COLO668 (cell line): ENCODE measurements around the gene CLCNKA.
"Not testable (repeated sequence)": the region's sequence is repeated elsewhere in the genome, so short reads cannot be mapped to it uniquely, and the experiment has no call there.

ENCODE experiments used
- DNase-seq: peaks from one replicate; lab custom pipeline; 2025; ENCODE audit not compliant: unreplicated experiment; lab: John Stamatoyannopoulos, UW

The CLCNKA gene

DNA sequence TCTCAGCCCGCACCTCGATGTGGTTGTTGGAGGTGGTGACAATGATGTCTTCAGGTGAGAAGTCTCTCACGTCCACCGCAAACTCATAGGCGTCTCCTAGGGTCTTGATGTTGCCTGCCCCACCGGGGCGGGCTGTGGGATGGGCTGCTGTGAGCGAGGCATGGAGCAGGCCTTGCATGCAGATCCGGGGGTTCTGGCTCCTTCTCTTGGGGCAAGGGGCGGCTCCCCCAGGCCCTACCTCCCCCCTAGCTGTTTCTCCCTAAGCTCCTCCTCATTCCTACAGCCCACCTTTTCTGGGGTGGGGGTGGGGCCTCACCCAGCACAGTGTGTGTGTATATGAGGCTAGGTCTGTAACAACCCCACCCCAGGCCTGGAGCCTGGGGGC, 4.8 kb upstream of the CLCNKA start:
- no peak for DNase-seq

DNA sequence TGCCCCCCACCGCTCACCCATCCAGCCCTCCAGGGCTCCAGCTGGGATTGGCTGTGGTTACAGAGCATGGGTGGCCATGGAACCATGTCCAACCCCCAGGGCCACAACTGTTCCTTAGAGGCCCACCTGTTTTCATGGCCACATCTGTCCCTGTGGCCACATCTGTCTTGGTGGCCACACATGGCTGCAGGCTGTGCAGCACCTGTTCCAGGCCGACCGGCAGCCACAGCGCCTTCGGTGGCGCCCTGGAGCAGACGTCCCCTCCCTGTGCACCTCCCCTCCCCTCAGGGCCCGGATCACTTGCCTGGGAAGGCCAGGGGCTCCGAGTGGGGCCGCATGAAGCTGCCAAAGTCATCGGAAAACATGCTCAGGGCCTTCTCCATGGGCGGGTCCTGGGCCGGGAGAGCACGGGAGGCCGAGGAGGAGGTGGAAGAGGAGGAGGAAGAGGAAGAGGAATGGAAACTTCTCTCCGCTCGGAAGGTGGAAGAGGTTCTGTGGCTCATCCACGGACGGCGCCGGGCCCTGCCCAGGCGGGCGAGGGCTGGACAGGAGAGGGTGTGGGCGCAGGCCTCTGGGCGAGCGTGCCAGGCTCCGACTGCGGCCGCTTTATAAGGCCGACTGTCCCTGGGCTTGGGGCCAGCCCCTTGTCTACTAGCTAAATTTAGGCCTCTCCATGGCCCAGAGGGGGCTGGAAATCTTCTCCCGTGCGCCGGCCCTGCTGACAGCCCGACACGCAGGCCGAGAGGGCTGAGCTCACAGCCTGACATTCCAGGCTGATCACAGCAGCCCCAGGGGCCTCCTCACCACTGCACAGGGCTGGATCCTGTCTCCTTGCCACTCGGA, 4.2 kb upstream of the CLCNKA start, which contains the start of gene HSPB7:
TSS of gene HSPB7 (minus strand) at position 583 of the 843 bp plus-strand sequence. CDS start at position 503, 80 bp downstream.
- peak; percentile 26 for DNase-seq

GRCh38 chr1:16018308-16018707, 3.5 kb upstream of the CLCNKA start:
- no peak for DNase-seq

DNA sequence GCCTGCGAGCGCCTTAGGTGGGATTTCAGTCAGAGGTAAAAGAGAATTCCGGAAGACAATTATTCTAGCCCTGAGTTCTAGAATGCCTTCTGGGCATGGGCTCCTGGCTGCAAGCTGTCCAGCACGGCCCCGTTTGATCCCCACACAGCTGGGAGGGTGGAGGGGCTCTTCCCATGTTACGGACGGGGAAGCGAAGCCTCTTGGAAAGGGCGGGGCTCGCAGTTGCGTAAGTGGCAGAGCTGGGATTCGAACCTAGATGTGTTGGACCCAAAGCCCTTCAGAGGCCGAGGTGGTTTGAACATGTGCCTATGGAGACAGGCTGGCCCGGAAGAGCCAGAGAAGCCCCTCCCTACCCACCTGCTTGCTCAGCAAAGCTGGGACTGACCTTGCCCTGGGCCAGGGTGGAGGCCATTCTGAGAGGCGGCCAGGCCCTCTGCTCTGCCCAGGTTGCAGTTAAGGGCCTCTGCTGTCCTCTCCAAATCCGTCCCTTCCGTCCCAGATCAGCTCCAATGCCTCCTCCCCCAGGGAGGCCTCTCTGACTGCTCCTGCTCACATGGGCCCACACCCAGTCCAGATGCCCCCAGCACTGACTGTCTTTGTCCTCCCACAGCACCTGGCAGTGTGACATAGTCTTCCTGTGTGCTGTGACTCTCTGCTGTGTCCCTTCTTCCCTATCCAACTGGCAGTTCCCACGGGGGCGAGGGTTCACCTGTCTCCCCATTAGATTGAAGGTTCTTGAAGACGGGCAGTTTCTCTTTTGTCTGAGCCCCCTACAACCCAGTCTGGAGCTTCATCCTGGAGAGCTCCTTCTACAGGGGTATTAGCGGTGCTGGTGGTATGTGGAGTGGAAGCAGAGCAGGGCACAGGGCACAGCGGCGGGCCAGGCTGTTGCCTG, 2.8 kb upstream of the CLCNKA start:
- no peak for DNase-seq

DNA sequence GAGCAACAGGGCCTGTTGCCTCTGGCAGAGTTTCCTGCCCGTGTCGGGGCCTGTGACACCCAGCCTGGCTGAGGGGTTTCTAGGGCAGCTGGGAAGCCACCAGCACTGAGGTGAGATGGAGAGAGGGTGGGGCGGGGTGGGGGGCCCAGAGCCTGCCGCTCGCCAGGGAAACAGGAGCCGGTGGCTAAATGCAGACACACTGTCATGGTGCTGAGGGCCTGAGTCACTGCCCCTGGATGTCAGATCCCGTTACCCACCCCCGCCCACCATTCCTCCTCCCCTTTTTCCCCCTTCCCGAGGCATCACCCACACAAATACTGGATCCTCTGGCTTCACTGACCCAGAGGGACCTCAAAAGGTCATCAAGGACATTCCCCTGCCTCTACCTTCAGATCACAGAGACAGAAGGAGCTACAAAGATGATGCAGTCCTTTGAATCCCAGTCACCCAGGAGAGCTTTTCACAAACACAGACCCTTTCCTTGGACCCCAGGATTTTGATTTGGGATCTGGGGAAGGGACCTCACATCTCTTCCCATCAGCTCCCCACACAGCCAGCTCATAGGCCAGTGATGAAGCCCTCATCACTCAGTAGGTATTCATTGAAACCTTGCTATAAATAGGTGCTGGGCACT, 2.1 kb upstream of the CLCNKA start:
- no peak for DNase-seq

GRCh38 chr1:16020325-16020724, 1.5 kb upstream of the CLCNKA start:
- no peak for DNase-seq

GRCh38 chr1:16020878-16021277, 958 bp upstream of the CLCNKA start:
- not testable (repeated sequence) for DNase-seq

- DNase-seq, result no peak
Observed at GRCh38 chr1:16022393-16022792, 557 bp downstream of the CLCNKA start.

DNA sequence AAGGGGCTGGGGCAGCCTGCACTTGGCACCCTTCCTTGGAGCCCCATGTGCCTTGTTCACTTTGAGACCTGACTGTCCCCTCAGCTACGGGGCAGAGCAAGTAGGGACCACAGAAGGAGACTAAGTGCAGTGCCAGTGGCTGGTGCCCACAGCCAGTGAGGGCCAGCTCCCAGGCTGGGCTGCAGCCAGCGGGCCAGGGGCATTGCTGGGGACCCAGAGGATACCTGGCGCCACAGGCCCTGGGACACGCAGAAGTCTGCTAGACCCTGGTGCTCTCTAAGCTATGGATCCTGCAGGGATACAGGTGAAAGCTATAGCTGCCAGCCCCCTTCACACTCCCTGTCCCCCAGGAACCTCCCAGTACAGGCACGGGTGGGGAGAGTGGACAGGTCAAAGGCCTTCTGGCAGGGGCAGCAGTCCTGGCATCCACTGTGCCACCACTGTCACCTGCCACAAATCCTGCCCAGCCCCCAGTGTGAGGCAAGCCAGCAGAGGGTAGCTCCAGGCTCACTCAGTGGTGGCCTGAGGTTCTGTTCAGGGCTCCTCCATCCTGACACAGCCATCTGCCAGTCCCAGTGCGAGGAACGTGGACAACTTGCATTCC, 1.3 kb downstream of the CLCNKA start:
- DNase-seq, result no peak

- not testable (repeated sequence) for DNase-seq
Observed at GRCh38 chr1:16026302-16026701, 4.5 kb downstream of the CLCNKA start.

DNA sequence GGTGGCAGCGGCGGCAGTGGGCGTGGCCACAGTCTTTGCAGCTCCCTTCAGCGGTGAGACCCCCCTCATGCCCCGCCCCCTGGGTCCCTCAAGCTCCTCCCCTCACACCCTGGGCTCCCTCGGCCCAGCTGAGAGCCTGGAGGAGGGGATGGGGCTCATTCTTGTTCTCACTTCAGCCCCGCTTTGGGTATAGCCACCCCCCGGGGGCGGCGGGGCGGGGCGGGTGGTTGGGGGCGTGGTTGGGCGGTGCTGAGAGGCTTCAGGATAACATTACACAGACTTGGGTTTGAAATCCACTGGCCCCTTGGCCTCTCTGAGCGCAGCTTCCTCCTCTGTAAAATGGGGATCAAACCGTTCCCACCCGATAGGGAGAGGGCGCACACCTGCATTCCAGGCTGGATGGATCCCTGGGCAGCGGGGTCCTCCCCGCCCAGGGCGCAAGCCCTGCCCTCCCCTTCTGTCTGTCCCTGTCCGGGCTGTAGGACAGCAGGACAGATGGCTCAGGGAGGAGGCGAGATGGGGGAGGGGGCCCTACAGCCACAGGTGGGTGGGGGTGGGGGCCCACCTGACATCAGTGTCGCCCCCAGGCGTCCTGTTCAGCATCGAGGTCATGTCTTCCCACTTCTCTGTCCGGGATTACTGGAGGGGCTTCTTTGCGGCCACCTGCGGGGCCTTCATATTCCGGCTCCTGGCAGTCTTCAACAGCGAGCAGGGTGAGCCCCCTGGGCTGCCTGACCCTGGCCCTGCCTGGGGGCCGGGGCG, 5.1 kb downstream of the CLCNKA start:
- DNase-seq, result no peak

DNA sequence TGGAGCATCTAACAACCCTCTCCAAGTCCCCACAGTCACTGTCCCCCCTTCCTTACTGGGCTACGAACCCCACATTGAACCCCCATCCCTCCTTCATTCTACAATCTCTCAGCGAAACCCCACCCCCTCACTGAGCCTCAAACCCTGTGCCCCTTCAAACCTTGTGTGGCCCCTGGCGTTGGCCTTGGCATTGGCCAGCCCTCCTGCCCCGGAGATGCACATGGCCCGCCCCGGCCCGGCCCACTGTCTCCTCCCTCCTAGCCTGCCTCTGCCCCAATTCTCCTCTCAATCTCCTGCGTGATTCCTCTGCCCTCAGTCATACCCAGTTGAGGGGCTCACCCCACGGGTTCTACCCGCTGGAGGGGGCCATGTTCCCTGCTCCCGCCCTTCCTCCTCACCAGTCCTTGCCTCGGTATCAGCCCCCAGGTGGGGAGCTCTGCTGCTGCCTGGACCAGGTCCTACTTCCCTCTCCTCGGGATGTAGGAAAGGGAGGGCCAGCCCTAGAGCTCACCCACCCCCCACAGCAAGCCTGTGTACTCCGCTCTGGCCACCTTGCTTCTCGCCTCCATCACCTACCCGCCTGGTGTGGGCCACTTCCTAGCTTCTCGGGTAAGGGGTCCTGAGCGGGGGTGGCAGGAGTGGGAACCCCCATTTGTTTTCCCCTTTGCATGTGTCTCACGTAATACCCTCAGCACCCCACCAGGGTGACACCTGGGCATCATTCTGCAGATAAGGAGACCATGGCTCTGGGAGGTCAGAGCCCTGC, 6.6 kb downstream of the CLCNKA start:
- DNase-seq, result no peak

- not testable (repeated sequence) for DNase-seq
Observed at GRCh38 chr1:16029003-16029268, 7.1 kb downstream of the CLCNKA start.

- DNase-seq, result no peak
Observed at GRCh38 chr1:16029288-16029687, 7.5 kb downstream of the CLCNKA start.

GRCh38 chr1:16031551-16031950, 9.7 kb downstream of the CLCNKA start:
- DNase-seq, result no peak

DNA sequence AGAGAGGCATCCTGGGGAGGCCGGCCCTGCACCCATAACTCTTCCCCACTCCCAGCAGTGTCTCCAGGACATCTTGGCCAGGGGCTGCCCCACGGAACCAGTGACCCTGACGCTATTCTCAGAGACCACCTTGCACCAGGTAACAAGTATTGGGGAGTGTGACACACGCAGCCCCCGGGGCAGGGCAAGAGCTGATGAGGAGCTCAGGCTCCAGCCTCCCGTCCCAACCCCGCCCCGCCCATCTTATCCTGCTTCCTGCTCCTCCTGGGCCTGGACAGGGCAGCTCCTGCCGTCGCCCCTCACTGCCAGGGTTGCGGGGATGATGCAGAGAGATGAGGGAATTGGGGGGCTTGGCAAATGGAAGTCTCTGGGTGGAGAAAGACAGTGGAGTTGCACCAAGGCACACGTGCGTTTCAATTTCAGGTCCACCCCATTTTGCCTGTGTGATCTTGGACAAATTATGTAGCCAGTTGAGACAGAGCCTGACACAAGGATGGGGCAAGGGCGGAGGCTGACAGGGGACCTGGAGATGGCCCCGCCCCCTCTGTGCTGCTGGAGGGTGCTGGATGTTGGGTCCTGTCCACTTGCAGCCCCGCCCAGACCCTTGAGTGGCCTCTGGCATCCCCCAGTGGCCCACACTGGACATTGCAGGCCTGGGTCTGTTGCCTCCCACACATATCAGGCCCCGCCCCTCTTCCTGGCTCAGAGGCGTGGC, 10.7 kb downstream of the CLCNKA start:
- DNase-seq, result peak; percentile 84

DNA sequence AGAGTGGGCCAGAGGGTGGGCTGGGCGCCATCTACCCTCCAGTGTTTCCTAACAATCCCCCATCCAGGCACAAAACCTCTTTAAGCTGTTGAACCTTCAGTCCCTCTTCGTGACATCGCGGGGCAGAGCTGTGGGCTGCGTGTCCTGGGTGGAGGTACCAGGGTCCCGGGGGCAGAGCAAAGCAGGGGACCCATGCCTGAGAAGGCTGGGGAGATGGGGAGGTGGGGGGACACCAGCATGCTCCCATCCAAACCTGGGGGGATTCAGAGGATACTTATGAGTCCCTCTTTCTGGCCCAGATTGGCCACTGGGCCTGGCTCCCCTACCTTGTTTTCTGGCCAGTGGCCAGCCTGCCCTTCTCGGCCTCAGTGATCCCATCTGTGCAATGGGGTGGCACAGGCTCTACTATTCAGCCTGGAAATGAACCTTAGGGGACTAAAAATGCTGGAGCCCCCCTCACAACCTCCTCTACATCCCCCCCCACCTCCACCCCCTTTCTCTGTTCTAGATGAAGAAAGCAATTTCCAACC, 11.3 kb downstream of the CLCNKA start:
- not testable (repeated sequence) for DNase-seq

DNA sequence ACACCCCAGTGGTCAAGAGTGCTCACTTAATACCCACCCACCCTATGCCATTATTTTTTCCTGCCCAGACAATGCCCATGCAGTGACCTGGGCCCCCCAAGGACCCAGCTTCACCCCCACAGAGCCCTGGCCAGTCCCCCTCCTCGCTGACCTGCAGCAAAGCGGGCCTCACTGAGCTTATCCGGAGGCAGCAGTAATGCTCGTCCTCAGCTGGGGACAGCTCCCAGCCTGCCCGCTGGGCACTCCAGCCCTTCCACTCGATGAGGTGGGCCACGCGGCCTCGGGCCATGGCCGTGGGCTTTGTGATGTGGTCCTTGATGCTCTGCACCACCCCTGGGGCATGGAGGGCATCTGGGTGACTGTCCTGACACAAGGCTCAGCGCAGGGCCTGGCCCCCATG, 14.6 kb downstream of the CLCNKA start:
- not testable (repeated sequence) for DNase-seq

- no peak for DNase-seq
Observed at GRCh38 chr1:16038620-16038912, 16.7 kb downstream of the CLCNKA start.
